CD4-positive, alpha-beta memory T cell (primary cell): ENCODE data around the gene DLGAP1. TPM values are rescaled to one million over a fixed set of nuclear protein-coding genes. Genes with fewer than 3 reads are reported as not detected.

Experiments used
- CTCF ChIA-PET: fragments of 350-600 bp; sonication (Branson Sonifier 250); formaldehyde crosslinking; loops from one replicate; lab custom pipeline; 2021; ENCODE audit warnings: inconsistent platforms; ENCODE audit not compliant: partially characterized antibody; lab: Charles Lee
- POLR2A ChIA-PET: fragments of 350-600 bp; sonication (Branson Sonifier 250); formaldehyde crosslinking; loops from one replicate; lab custom pipeline; 2021; ENCODE audit not compliant: partially characterized antibody; lab: Charles Lee
- DNase-seq, 5 donors: peaks; one replicate each; pipeline versions ENCODE4 v3.0.0 to v3.0.0-alpha.2; 2020 to 2022; ENCODE audit warnings: mixed read lengths in 1 of 5
- H3K27ac ChIP-seq: one replicate; pipeline ENCODE4 v1.7.0; 2013; ENCODE audit warnings: low read depth, low read length
- H3K27me3 ChIP-seq: 2 replicates; pipeline ENCODE4 v1.7.0; 2013; ENCODE audit warnings: mild to moderate bottlenecking, low read length, moderate library complexity; ENCODE audit not compliant: insufficient read depth
- H3K36me3 ChIP-seq: 2 replicates; pipeline ENCODE4 v1.7.0; 2013; ENCODE audit warnings: mild to moderate bottlenecking, low read length, moderate library complexity; ENCODE audit not compliant: insufficient read depth
- H3K4me1 ChIP-seq: 2 replicates; pipeline ENCODE4 v1.7.0; 2013; ENCODE audit warnings: mild to moderate bottlenecking, low read length, moderate library complexity; ENCODE audit not compliant: insufficient read depth
- H3K4me3 ChIP-seq, 2 donors: one replicate each; pipeline ENCODE4 v1.7.0; 2013; ENCODE audit warnings: low read length in 2 of 2, mild to moderate bottlenecking in 1 of 2
- H3K9me3 ChIP-seq, 2 donors: one replicate each; pipeline ENCODE4 v1.7.0; 2013; ENCODE audit warnings: low read length in 2 of 2, control low read depth in 1 of 2; ENCODE audit not compliant: control insufficient read depth in 1 of 2
- H3K27ac Mint-ChIP-seq, 7 donors: one replicate each; pipeline ENCODE4 v1.8.0; 2020 to 2021; ENCODE audit warnings: mixed read lengths in 7 of 7, mild to moderate bottlenecking in 6 of 7, inconsistent platforms in 3 of 7, moderate library complexity in 3 of 7
- H3K27me3 Mint-ChIP-seq, 2 donors: one replicate each; pipeline ENCODE4 v1.8.0; 2020 to 2021; ENCODE audit warnings: mixed read lengths in 2 of 2
- H3K36me3 Mint-ChIP-seq, 2 donors: one replicate each; pipeline ENCODE4 v1.8.0; 2020 to 2021; ENCODE audit warnings: mixed read lengths in 2 of 2, inconsistent platforms in 1 of 2, mild to moderate bottlenecking in 1 of 2
- H3K4me1 Mint-ChIP-seq, 4 donors: one replicate each; pipeline ENCODE4 v1.8.0; 2020 to 2021; ENCODE audit warnings: mixed read lengths in 4 of 4, mild to moderate bottlenecking in 1 of 4
- H3K4me3 Mint-ChIP-seq, 8 donors: one replicate each; pipeline ENCODE4 v1.8.0; 2020 to 2021; ENCODE audit warnings: mixed read lengths in 8 of 8, mild to moderate bottlenecking in 7 of 8, moderate library complexity in 6 of 8, inconsistent platforms in 3 of 8
- H3K9me3 Mint-ChIP-seq, 8 donors: one replicate each; pipeline ENCODE4 v1.8.0; 2020 to 2021; ENCODE audit warnings: mixed read lengths in 8 of 8, mild to moderate bottlenecking in 5 of 8, inconsistent platforms in 3 of 8, moderate library complexity in 1 of 8
- intact Hi-C: fragments of 100-400 bp; cut with micrococcal nuclease; formaldehyde crosslinking; loops from one replicate; pipeline ENCODE4 v1.15.1; 2023
- polyA plus RNA-seq, 2 donors: library from polyadenylated mRNA; unstranded; fragments of 300-500 nt; fragmentation: Illumina TruSeq; gene quantifications; one replicate each; pipeline ENCODE4 v1.2.3, GENCODE V29; 2021
- total RNA-seq, 2 experiments: library from RNA; stranded (reverse); gene quantifications; one replicate each; pipeline ENCODE4 v1.2.3, GENCODE V29; 2021

DLGAP1 gene
- total and polyA plus RNA-seq, 4 experiments from 2014 or later: 0.17 to 0.71 (median 0.45) TPM

DNA sequence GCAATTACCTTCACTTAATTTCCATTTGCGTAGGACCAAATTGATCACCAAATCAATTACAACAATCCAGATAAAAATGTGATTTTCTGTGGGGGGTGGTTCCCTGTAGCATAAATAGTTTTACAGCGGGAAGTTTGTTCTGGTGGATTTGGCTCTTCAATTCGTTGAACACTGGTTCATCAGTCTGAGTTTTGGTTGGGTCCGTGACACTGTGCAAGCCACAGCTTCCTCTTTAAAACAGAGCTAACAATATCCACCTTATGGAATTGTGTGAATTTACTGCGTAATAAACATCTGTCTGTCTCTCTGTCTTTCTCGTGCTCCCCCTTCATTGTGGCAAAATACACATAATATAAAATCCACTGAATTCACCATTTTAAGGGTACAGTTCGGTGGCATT lies 694.4 kb downstream of the DLGAP1 start:
- POLR2A ChIA-PET: no interaction called here
- no peaks in the 10 kb centered on the region for H3K27me3 ChIP-seq
- Mint-ChIP-seq H3K4me1 (no peaks in the 10 kb centered on the region), H3K9me3 (peaks cover 2 to 28% (median 12%) of the 10 kb centered on the region in 8 donors), H3K27ac (no peak overlapping the region), H3K36me3 (no peaks in the 10 kb centered on the region), H3K27me3 (peaks cover 6 to 7% of the 10 kb centered on the region in 2 donors), H3K4me3 (no peak overlapping the region)
- intact Hi-C loops: no loop called here
- no peak overlapping the region for H3K27ac ChIP-seq
- DNase-seq: no peak
- no peak overlapping the region for H3K4me3 ChIP-seq
- H3K9me3 ChIP-seq: no peaks in the 10 kb centered on the region
- H3K36me3 ChIP-seq: no peaks in the 10 kb centered on the region
- no peaks in the 10 kb centered on the region for H3K4me1 ChIP-seq
- CTCF ChIA-PET: interaction anchor here (2.2 kb wide), 1 partner anchor 11 kb away, joined by 9 read pairs; no protein-coding TSS in a partner anchor

DNA sequence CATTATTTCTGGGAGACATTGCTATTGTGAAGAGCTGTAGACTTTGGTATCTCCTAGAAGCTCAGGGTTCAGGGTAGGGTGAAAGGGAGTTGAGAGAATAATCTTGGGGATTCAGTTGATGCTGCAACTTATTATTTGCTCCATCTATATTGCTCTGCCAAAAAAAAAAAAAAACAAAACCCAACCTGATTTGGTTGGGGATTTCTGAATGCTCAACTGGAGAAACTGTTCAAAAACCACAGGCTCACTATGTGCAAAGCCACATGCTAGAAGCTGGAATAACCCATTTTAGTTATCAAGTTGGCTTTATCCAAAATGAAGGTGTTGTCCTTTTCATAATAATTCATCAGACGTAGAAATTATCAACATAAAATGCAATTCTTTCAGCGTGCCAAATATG lies 696.0 kb downstream of the DLGAP1 start:
- H3K4me1 Mint-ChIP-seq: no peaks in the 10 kb centered on the region
- no peak overlapping the region for H3K4me3 Mint-ChIP-seq
- H3K27me3 ChIP-seq: no peaks in the 10 kb centered on the region
- ChIA-PET POLR2A (no interaction called here), CTCF (interaction anchor here (2.2 kb wide), 1 partner anchor 12 kb away, joined by 9 read pairs; no protein-coding TSS in a partner anchor)
- DNase-seq: no peak
- H3K27ac ChIP-seq: no peak overlapping the region
- H3K36me3 Mint-ChIP-seq: no peaks in the 10 kb centered on the region
- H3K36me3 ChIP-seq: no peaks in the 10 kb centered on the region
- no peaks in the 10 kb centered on the region for H3K4me1 ChIP-seq
- H3K27me3 Mint-ChIP-seq: peaks cover under 1 to 4% of the 10 kb centered on the region in 2 donors
- H3K9me3 ChIP-seq: no peaks in the 10 kb centered on the region
- no peak overlapping the region for H3K4me3 ChIP-seq
- peaks cover 0 to 27% (median 12%) of the 10 kb centered on the region in 8 donors for H3K9me3 Mint-ChIP-seq
- intact Hi-C loops: no loop called here
- H3K27ac Mint-ChIP-seq: no peak overlapping the region

DNA sequence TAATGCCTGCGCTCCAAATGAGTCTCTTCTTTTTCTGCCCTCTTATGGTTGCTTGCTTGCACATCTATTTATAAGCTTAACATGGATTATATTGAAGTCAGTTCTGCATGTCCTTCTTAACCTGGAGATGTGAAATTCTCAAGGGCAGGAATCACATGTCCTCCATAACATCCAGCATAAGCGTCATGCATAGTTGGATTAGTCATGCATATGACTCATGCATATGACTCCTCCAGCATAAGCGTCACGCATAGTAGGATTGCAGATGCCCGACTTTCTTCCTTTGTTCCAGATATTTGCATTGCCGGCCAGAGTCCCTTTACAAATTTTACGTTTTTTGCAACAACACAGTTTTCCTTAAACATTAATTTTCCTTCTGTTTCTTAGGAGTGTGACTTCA lies 696.6 kb downstream of the DLGAP1 start:
- Histone ChIP-seq H3K27ac (no peak overlapping the region), H3K4me1 (no peaks in the 10 kb centered on the region), H3K4me3 (no peak overlapping the region), H3K36me3 (no peaks in the 10 kb centered on the region), H3K9me3 (no peaks in the 10 kb centered on the region), H3K27me3 (no peaks in the 10 kb centered on the region)
- Mint-ChIP-seq H3K27me3 (peaks cover under 1 to 4% of the 10 kb centered on the region in 2 donors), H3K9me3 (peaks cover 0 to 27% (median 12%) of the 10 kb centered on the region in 8 donors), H3K27ac (no peak overlapping the region), H3K36me3 (no peaks in the 10 kb centered on the region), H3K4me1 (no peaks in the 10 kb centered on the region), H3K4me3 (no peak overlapping the region)
- POLR2A ChIA-PET: no interaction called here
- DNase-seq: no peak
- intact Hi-C loops: no loop called here
- CTCF ChIA-PET: no interaction called here

DNA sequence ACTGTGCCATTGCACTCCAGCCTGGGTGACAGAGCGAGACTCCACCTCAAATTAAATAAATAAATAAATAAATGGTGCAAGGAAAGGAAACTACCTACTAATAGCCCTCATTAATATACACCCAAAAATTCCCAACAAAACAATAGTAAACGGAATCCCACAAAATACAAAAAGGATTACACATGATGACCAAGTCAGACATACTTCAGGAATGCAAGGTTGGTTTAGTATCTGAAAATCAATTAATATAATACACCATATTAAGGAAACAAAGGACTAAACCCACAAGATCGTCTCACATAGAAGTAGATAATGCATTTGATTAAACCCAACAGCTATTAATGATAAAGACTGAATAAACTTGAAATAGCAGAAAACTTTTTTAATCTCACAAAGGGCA lies 697.7 kb downstream of the DLGAP1 start:
- POLR2A ChIA-PET: no interaction called here
- no peak overlapping the region for H3K4me3 Mint-ChIP-seq

DNA sequence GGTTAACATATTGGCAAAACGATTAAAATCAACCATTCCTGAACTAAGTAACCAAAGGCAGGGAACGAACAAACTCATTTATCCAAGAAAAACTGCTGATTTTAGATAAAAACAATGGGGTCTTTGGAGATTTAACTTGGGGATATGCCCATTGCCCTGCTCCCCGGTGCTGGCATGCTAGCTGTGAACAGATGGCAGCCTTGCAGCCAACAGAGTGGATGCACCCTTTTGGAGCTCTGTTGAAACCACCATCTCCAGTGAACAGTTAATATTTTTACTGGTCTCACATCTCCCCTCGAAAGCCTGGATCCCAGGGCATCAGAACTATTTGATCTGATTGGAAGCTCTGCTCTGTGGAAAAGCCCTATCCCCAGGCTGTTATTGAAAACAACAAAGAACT lies 702.0 kb downstream of the DLGAP1 start:
- ChIA-PET POLR2A (no interaction called here), CTCF (no interaction called here)

More for the DNA sequence above, 697.7 kb downstream of the DLGAP1 start:
- CTCF ChIA-PET: interaction anchor here (1.3 kb wide), 1 partner anchor 8 kb away, joined by 3 read pairs; no protein-coding TSS in a partner anchor
- no peaks in the 10 kb centered on the region for H3K9me3 ChIP-seq
- no peaks in the 10 kb centered on the region for H3K4me1 ChIP-seq
- Mint-ChIP-seq H3K36me3 (no peaks in the 10 kb centered on the region), H3K27me3 (peaks cover 5 to 9% of the 10 kb centered on the region in 2 donors), H3K27ac (no peak overlapping the region), H3K4me1 (no peaks in the 10 kb centered on the region), H3K9me3 (peaks cover 0 to 27% (median 12%) of the 10 kb centered on the region in 8 donors)
- no peak overlapping the region for H3K27ac ChIP-seq
- H3K4me3 ChIP-seq: no peak overlapping the region
- H3K36me3 ChIP-seq: no peaks in the 10 kb centered on the region
- intact Hi-C loops: no loop called here
- no peak for DNase-seq
- no peaks in the 10 kb centered on the region for H3K27me3 ChIP-seq

DNA sequence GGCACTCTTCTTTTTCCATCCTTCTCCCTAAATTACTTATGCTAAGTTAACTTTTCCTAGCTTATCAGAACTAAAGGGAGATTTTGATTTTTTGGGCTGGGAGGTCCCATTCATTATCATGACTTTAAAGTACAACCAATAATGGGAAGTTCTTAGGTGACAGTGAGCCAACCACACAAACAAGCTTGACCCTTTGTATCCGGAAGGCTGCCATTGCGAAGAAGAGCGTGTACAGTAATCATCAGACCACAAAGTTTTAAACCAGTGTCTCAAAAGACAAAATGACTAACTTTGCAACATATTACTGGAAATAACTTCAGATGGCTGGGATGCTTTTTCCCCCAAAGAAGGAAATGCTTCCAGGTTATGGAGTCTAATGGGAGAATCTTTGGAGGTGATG lies 707.0 kb downstream of the DLGAP1 start:
- no peak overlapping the region for H3K27ac ChIP-seq
- intact Hi-C loops: no loop called here
- ChIA-PET CTCF (no interaction called here), POLR2A (no interaction called here)
- Mint-ChIP-seq H3K4me3 (no peak overlapping the region), H3K9me3 (peaks cover 0 to 2% (median 0%) of the 10 kb centered on the region in 8 donors), H3K4me1 (no peaks in the 10 kb centered on the region), H3K27me3 (peaks cover 9 to 13% of the 10 kb centered on the region in 2 donors), H3K27ac (no peak overlapping the region), H3K36me3 (no peaks in the 10 kb centered on the region)
- no peak overlapping the region for H3K4me3 ChIP-seq
- DNase-seq: no peak
- no peaks in the 10 kb centered on the region for H3K4me1 ChIP-seq
- H3K9me3 ChIP-seq: no peaks in the 10 kb centered on the region
- no peaks in the 10 kb centered on the region for H3K36me3 ChIP-seq
- H3K27me3 ChIP-seq: no peaks in the 10 kb centered on the region

More for the DNA sequence above, 702.0 kb downstream of the DLGAP1 start:
- Mint-ChIP-seq H3K4me3 (no peak overlapping the region), H3K9me3 (peaks cover 0 to 20% (median 11%) of the 10 kb centered on the region in 8 donors), H3K27ac (no peak overlapping the region), H3K4me1 (no peaks in the 10 kb centered on the region), H3K27me3 (peaks cover 9 to 10% of the 10 kb centered on the region in 2 donors), H3K36me3 (no peaks in the 10 kb centered on the region)
- H3K9me3 ChIP-seq: no peaks in the 10 kb centered on the region
- no peaks in the 10 kb centered on the region for H3K27me3 ChIP-seq
- no peak overlapping the region for H3K4me3 ChIP-seq
- H3K4me1 ChIP-seq: no peaks in the 10 kb centered on the region
- no peak overlapping the region for H3K27ac ChIP-seq
- DNase-seq: no peak
- intact Hi-C loops: no loop called here
- no peaks in the 10 kb centered on the region for H3K36me3 ChIP-seq

DNA sequence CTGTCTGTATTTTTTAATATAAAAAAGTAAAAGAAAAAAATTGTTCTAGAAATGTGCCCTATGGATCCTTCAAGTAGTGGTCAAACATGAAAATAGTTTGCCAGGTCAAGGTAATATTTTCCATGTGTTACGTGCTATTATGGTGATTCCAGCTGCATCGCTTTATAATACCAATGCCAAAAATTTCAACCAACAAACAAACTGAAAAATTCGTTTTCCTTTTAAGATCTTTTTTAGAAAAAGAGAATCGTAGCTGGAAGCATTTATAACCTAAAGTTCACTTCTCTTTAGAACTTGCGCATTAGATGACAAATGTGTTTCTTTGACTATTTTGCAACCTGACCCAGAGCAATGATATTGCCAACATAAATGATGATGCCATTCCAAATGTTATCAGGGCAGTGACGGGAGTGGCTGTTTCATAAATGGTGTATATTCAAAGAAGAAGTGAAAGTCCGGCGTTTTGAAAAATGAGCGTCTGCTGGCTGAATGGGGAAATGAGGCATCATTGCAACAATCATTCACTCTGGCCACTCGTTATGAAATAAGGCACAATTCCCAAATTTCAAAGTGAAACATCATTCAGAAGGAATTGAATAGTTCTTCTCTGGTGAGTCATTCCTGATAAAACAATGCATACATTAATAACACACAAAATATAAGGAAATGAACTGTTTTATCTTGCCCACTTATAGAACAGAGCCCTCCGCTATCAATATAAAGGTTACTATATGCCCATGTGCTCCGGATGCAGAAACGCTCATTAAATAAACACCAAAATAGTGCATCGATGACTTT lies 707.7 kb downstream of the DLGAP1 start:
- no peaks in the 10 kb centered on the region for H3K36me3 Mint-ChIP-seq
- no peak for DNase-seq
- H3K4me3 ChIP-seq: no peak overlapping the region
- H3K27me3 Mint-ChIP-seq: peaks cover 8 to 9% of the 10 kb centered on the region in 2 donors
- no peak overlapping the region for H3K27ac ChIP-seq
- intact Hi-C loops: no loop called here
- H3K9me3 Mint-ChIP-seq: peaks cover 0 to 3% (median 0%) of the 10 kb centered on the region in 8 donors
- no peaks in the 10 kb centered on the region for H3K4me1 Mint-ChIP-seq
- no peak overlapping the region for H3K27ac Mint-ChIP-seq
- ChIA-PET CTCF (no interaction called here), POLR2A (no interaction called here)
- H3K4me1 ChIP-seq: no peaks in the 10 kb centered on the region
- H3K27me3 ChIP-seq: no peaks in the 10 kb centered on the region
- H3K9me3 ChIP-seq: no peaks in the 10 kb centered on the region
- H3K36me3 ChIP-seq: no peaks in the 10 kb centered on the region
- no peak overlapping the region for H3K4me3 Mint-ChIP-seq
